Mammary epithelial cell (primary cell): ENCODE data around the gene HAX1.

Source experiments
- EZH2 ChIP-seq: IDR thresholded peaks from 2 replicates; pipeline ENCODE4 v1.6.1; 2012; ENCODE audit warnings: low read length, inconsistent platforms, borderline replicate concordance
- TF ChIP-seq, protein P1 (sequence below), 2 donors: IDR thresholded peaks in 1 of 2; conservative IDR thresholded peaks in 1 of 2; 2 replicates each; pipeline ENCODE4 v1.5.1; 2011 to 2012; ENCODE audit warnings: inconsistent platforms in 2 of 2, low read length in 2 of 2, mild to moderate bottlenecking in 2 of 2, control low read depth in 1 of 2, low read depth in 1 of 2; ENCODE audit not compliant: insufficient read depth in 1 of 2; ENCODE audit errors: extremely low read depth in 1 of 2

DNA sequence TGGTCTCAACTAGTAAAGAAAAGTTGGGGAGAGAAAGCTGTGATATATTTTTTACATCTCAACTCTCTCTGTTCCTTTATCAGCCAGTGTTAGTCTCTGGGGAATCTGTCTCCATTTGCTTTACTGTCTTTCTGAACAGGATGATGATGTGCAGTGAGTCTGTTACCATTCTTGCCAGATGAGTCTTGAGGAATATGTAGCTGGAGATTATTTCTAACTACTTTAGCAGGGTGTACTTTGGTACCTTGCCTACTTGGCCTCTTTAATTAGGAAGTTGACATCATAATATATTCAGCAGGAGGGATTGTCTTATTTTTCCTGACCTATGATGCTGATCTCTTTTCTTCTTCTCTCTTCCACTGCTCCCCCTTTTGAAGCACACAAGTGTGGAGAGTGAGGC lies 15.7 kb upstream of the HAX1 start:
- TF ChIP-seq, protein P1, sequence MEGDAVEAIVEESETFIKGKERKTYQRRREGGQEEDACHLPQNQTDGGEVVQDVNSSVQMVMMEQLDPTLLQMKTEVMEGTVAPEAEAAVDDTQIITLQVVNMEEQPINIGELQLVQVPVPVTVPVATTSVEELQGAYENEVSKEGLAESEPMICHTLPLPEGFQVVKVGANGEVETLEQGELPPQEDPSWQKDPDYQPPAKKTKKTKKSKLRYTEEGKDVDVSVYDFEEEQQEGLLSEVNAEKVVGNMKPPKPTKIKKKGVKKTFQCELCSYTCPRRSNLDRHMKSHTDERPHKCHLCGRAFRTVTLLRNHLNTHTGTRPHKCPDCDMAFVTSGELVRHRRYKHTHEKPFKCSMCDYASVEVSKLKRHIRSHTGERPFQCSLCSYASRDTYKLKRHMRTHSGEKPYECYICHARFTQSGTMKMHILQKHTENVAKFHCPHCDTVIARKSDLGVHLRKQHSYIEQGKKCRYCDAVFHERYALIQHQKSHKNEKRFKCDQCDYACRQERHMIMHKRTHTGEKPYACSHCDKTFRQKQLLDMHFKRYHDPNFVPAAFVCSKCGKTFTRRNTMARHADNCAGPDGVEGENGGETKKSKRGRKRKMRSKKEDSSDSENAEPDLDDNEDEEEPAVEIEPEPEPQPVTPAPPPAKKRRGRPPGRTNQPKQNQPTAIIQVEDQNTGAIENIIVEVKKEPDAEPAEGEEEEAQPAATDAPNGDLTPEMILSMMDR (conservative IDR thresholded peaks at IDR 0.05 in 1 of 2, IDR thresholded peaks at IDR 0.05 in 1 of 2; ENCODE audit: extremely low read depth in 1 of 2, insufficient read depth in 1 of 2, low read depth in 1 of 2, low read length in 2 of 2): no peak
- no peak for TF ChIP-seq EZH2
